SJCRH30 (cell line): ENCODE measurements around the gene UNKL. TPM values are rescaled to one million over a fixed set of nuclear protein-coding genes. Genes with fewer than 3 reads are reported as not detected.
A peak's percentile ranks its signal among the peaks of the same experiment; 100 is the strongest.

Experiments
- DNase-seq, 2 experiments: peaks; one replicate each; pipeline ENCODE4 v3.0.0-alpha.2; 2015 to 2020
- H3K27ac ChIP-seq: fragments of 250-450 bp; sonication (Bioruptor Pico); 2 replicates; pipeline ENCODE4 v1.5.1; 2020; ENCODE audit warnings: mild to moderate bottlenecking, moderate library complexity
- H3K27me3 ChIP-seq: fragments of 250-450 bp; sonication (Bioruptor Pico); 2 replicates; pipeline ENCODE4 v1.5.1; 2020; ENCODE audit warnings: mild to moderate bottlenecking, moderate library complexity
- H3K36me3 ChIP-seq: fragments of 250-450 bp; sonication (Bioruptor Pico); 2 replicates; pipeline ENCODE4 v1.5.1; 2020; ENCODE audit warnings: mild to moderate bottlenecking, moderate library complexity
- H3K4me1 ChIP-seq: fragments of 250-450 bp; sonication (Bioruptor Pico); 2 replicates; pipeline ENCODE4 v1.5.1; 2020; ENCODE audit warnings: mild to moderate bottlenecking, moderate library complexity
- H3K4me3 ChIP-seq: fragments of 250-450 bp; sonication (Bioruptor Pico); 2 replicates; pipeline ENCODE4 v1.5.1; 2020; ENCODE audit warnings: mild to moderate bottlenecking, moderate library complexity
- H3K9me3 ChIP-seq: fragments of 250-450 bp; sonication (Bioruptor Pico); replicated peaks from 2 replicates; pipeline ENCODE4 v1.5.1; 2020; ENCODE audit warnings: mild to moderate bottlenecking, moderate library complexity
- total RNA-seq: library from RNA; depleted of rRNA; stranded (reverse); fragments of >200 nt; shearing (Covaris generic); gene quantifications from 2 replicates; pipeline ENCODE4 v1.2.3, GENCODE V29; 2014

The UNKL gene
- total RNA-seq, 1 experiment from 2014 or later = 9.8 TPM

GRCh38 chr16:1354815-1355540, 59.5 kb downstream of the UNKL start:
- H3K9me3 ChIP-seq = no peaks in the 10 kb centered on the region

GRCh38 chr16:1351582-1352362, 62.7 kb downstream of the UNKL start, which contains the start of the genes GNPTG and TSR3:
GNPTG (plus strand) TSS chr16:1351931; CDS start chr16:1351966, 35 bp downstream.
TSR3 (minus strand) TSS chr16:1351878; CDS start chr16:1351804, 74 bp downstream.
- peaks cover 7% of the 10 kb centered on the region for H3K4me1 ChIP-seq
- H3K36me3 ChIP-seq = no peaks in the 10 kb centered on the region; the same call in 1 of the 2 replicates
- no peaks in the 10 kb centered on the region for H3K27me3 ChIP-seq
- peak; percentile 83 to 88 for DNase-seq
- H3K9me3 ChIP-seq = no peaks in the 10 kb centered on the region
- no peak within 1 kb of the TSS for H3K27ac ChIP-seq
- peak within 1 kb of the TSS; percentile 76 for H3K4me3 ChIP-seq

More at GRCh38 chr16:1354815-1355540, 59.5 kb downstream of the UNKL start:
- Histone ChIP-seq H3K4me3 (no peak overlapping the region), H3K27ac (no peak overlapping the region), H3K27me3 (no peaks in the 10 kb centered on the region), H3K4me1 (peaks cover 7% of the 10 kb centered on the region), H3K36me3 (no peaks in the 10 kb centered on the region; the same call in 1 of the 2 replicates)
- DNase-seq = no peak

DNA sequence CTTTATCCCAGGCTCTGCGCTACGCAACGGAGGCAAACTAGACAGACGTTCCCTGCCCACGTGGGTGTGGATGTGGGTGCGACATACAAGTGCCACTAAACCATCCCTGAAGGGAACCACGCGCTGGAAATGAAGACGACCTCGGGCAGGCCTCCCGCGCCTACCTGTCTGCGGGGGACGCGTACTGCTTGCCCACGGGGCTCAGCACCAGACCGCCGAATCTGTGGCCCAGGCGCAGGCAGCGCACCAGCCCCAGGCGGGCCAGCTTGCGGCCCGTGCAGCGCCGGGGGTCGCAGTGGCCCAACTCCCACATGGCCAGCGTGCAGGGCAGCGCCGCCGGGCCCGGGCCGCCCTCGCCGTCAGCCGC, 63.3 kb downstream of the UNKL start:
- peak overlapping the region; percentile 76 for H3K4me3 ChIP-seq
- no peaks in the 10 kb centered on the region for H3K9me3 ChIP-seq
- no peak overlapping the region for H3K27ac ChIP-seq
- peaks cover 7% of the 10 kb centered on the region for H3K4me1 ChIP-seq
- no peaks in the 10 kb centered on the region; the same call in 1 of the 2 replicates for H3K36me3 ChIP-seq
- no peak for DNase-seq
- no peaks in the 10 kb centered on the region for H3K27me3 ChIP-seq

DNA sequence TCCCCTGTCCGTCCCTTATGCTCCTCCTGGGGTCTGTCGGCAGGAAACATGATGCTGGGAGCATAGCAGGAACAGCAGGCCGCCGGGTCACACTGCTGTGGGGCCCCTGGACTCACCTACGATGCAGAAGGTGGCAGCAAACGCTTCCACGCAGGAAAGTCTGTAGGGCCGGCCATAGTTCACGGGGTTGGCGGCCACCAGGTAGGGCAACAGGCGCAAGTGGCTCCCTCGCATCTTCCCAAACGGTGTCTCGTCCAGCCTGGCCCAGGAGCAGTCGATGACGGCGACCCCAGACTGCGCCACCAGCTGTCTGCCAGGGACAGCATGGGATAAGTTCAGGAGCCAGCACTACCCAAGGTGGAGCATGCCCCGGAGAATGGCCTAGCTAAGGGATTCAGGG, 63.8 kb downstream of the UNKL start:
- Histone ChIP-seq H3K27ac (no peak overlapping the region), H3K36me3 (no peaks in the 10 kb centered on the region; the same call in 1 of the 2 replicates), H3K4me3 (peak overlapping the region; percentile 76), H3K27me3 (no peaks in the 10 kb centered on the region), H3K9me3 (no peaks in the 10 kb centered on the region), H3K4me1 (peaks cover 7% of the 10 kb centered on the region)
- DNase-seq = no peak

DNA sequence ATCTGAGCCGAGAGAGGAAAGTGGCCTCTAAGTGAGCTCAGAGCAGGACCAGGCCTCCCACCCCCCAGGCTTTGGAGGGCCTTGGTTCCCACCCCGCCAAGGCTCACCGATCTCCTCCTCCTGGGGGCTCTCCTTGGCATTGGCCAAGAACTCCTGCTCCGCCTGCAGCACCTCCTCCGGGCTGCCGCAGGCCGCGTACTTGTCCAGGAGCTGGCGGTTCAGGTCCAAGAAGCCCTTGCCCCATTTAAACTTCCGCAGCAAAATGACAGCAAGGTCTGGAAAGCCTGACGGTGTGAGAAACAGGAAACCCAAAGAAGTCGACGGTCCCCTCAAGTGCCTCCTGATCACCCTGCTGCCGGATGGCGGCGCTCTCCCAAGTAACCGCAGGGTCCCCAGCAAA, 64.6 kb downstream of the UNKL start:
- no peak overlapping the region for H3K4me3 ChIP-seq
- DNase-seq = no peak
- no peaks in the 10 kb centered on the region for H3K9me3 ChIP-seq
- H3K27me3 ChIP-seq = no peaks in the 10 kb centered on the region
- H3K36me3 ChIP-seq = no peaks in the 10 kb centered on the region; the same call in 1 of the 2 replicates
- H3K4me1 ChIP-seq = peaks cover 7% of the 10 kb centered on the region
- H3K27ac ChIP-seq = no peak overlapping the region

- no peak for DNase-seq
Measured at GRCh38 chr16:1349351-1349750, 65.2 kb downstream of the UNKL start.

GRCh38 chr16:1348926-1349325, 65.6 kb downstream of the UNKL start:
- Histone ChIP-seq H3K27ac (no peak overlapping the region), H3K4me1 (peaks cover 10% of the 10 kb centered on the region), H3K27me3 (0 out of 2 replicates have a peak, but pooled peaks cover 2% of the 10 kb centered on the region), H3K9me3 (no peaks in the 10 kb centered on the region), H3K36me3 (no peaks in the 10 kb centered on the region; the same call in 1 of the 2 replicates), H3K4me3 (no peak overlapping the region)
- DNase-seq = no peak

More at GRCh38 chr16:1349351-1349750, 65.2 kb downstream of the UNKL start:
- peaks cover 10% of the 10 kb centered on the region for H3K4me1 ChIP-seq
- H3K9me3 ChIP-seq = no peaks in the 10 kb centered on the region
- 0 out of 2 replicates have a peak, but pooled peaks cover 2% of the 10 kb centered on the region for H3K27me3 ChIP-seq
- H3K27ac ChIP-seq = no peak overlapping the region
- H3K36me3 ChIP-seq = no peaks in the 10 kb centered on the region; the same call in 1 of the 2 replicates
- H3K4me3 ChIP-seq = no peak overlapping the region

- Histone ChIP-seq H3K36me3 (no peaks in the 10 kb centered on the region; the same call in 1 of the 2 replicates), H3K4me3 (no peak overlapping the region), H3K4me1 (peaks cover 12% of the 10 kb centered on the region), H3K27me3 (0 out of 2 replicates have a peak, but pooled peaks cover 2% of the 10 kb centered on the region), H3K27ac (no peak overlapping the region), H3K9me3 (no peaks in the 10 kb centered on the region)
- DNase-seq = no peak
Measured at GRCh38 chr16:1348441-1348840, 66.1 kb downstream of the UNKL start.

GRCh38 chr16:1347962-1348361, 66.5 kb downstream of the UNKL start:
- Histone ChIP-seq H3K36me3 (no peaks in the 10 kb centered on the region; the same call in 1 of the 2 replicates), H3K4me1 (peaks cover 15% of the 10 kb centered on the region), H3K4me3 (no peak overlapping the region), H3K9me3 (no peaks in the 10 kb centered on the region), H3K27me3 (0 out of 2 replicates have a peak, but pooled peaks cover 2% of the 10 kb centered on the region), H3K27ac (no peak overlapping the region)
- DNase-seq = no peak

DNA sequence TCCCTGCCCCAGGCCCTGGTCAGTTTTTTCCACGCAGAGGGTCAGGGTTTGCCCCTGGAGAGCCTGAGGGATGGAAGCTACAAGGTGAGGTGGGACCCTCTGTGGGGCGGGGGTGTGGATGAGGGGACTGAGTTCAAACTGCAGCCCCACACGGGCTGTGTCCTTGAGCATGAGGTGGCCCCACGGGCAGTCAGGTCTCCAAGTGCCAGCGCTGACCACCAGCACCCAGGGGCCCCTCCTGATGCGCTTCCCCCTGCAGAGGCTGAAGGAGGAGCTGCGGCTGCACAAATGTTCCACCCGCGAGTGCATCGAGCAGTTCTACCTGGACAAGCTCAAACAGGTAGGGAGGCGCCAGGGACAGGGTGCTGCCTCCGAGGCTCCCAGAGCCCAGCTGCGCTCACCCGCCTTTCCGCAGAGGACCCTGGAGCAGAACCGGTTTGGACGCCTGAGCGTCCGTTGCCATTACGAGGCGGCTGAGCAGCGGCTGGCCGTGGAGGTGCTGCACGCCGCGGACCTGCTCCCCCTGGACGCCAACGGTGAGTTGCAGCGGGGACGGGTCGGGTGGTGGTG, 67.1 kb downstream of the UNKL start:
- Histone ChIP-seq H3K4me3 (no peak overlapping the region), H3K27me3 (0 out of 2 replicates have a peak, but pooled peaks cover 2% of the 10 kb centered on the region), H3K4me1 (peaks cover 16% of the 10 kb centered on the region), H3K36me3 (no peaks in the 10 kb centered on the region; the same call in 1 of the 2 replicates), H3K9me3 (no peaks in the 10 kb centered on the region), H3K27ac (no peak overlapping the region)
- DNase-seq = no peak

- Histone ChIP-seq H3K36me3 (no peaks in the 10 kb centered on the region; the same call in 1 of the 2 replicates), H3K27me3 (0 out of 2 replicates have a peak, but pooled peaks cover 2% of the 10 kb centered on the region), H3K9me3 (no peaks in the 10 kb centered on the region), H3K4me1 (peaks cover 18% of the 10 kb centered on the region), H3K4me3 (no peak overlapping the region), H3K27ac (no peak overlapping the region)
- no peak for DNase-seq
Measured at GRCh38 chr16:1346422-1347285, 67.8 kb downstream of the UNKL start.

- no peak overlapping the region for H3K27ac ChIP-seq
- H3K4me1 ChIP-seq = peaks cover 16% of the 10 kb centered on the region
- DNase-seq = no peak
- H3K36me3 ChIP-seq = no peaks in the 10 kb centered on the region; the same call in 1 of the 2 replicates
- no peaks in the 10 kb centered on the region for H3K9me3 ChIP-seq
- H3K27me3 ChIP-seq = 0 out of 2 replicates have a peak, but pooled peaks cover 2% of the 10 kb centered on the region
- H3K4me3 ChIP-seq = no peak overlapping the region
Measured at GRCh38 chr16:1345651-1346421, 68.7 kb downstream of the UNKL start.

DNA sequence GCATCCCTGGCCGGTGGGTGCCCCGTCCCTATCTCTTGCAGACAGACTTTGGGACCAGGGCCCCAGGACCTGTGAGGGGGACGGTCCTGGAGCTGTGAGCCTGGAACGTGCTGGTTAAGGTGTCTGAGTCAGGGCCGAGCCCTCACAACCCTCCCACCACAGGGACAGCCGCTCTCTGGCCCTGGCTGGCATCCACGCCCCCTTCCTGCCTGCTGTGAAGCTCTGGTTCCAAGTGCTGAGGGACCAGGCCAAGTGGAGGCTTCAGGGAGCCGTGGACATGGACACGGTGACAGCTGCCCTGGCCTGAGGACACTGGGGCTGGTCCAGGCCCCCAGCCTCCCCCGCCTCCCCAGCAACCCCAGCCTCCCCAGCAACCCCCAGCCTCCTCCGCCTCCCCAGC, 69.4 kb downstream of the UNKL start:
- DNase-seq = peak; percentile 44 to 49
- no peaks in the 10 kb centered on the region for H3K9me3 ChIP-seq
- H3K27ac ChIP-seq = no peak overlapping the region
- no peaks in the 10 kb centered on the region; the same call in 1 of the 2 replicates for H3K36me3 ChIP-seq
- no peak overlapping the region for H3K4me3 ChIP-seq
- H3K27me3 ChIP-seq = 0 out of 2 replicates have a peak, but pooled peaks cover 2% of the 10 kb centered on the region
- peaks cover 14% of the 10 kb centered on the region for H3K4me1 ChIP-seq
